ENCODE measurements around the gene ADM5.
"Not testable (repeated sequence)": the region's sequence is repeated elsewhere in the genome, so short reads cannot be mapped to it uniquely, and the experiment has no call there.

The ADM5 gene

GRCh38 chr19:49716154-49716553 is 26.8 kb downstream of the ADM5 start:
- DNase-seq (ENCODE audit: extremely low read depth, insufficient read length) = no peak
- Histone ChIP-seq H3K27me3 (replicated peaks; ENCODE audit: control insufficient read depth, insufficient read depth, low read length) (no peaks in the 10 kb centered on the region), H3K36me3 (ENCODE audit: control insufficient read depth, insufficient read depth, low read length) (no peaks in the 10 kb centered on the region), H3K4me3 (replicated peaks; ENCODE audit: low read depth, low read length) (no peak overlapping the region)
- no peak for TF ChIP-seq CTCF (IDR thresholded peaks at IDR 0.05; ENCODE audit: insufficient read depth, low read length, poor library complexity, severe bottlenecking)

GRCh38 chr19:49718511-49718910 is 29.1 kb downstream of the ADM5 start:
- H3K36me3 ChIP-seq (ENCODE audit: control insufficient read depth, insufficient read depth, low read length) = no peaks in the 10 kb centered on the region
- no peaks in the 10 kb centered on the region for H3K27me3 ChIP-seq (replicated peaks; ENCODE audit: control insufficient read depth, insufficient read depth, low read length)
- no peak overlapping the region for H3K4me3 ChIP-seq (replicated peaks; ENCODE audit: low read depth, low read length)
- no peak for DNase-seq (ENCODE audit: extremely low read depth, insufficient read length)
- TF ChIP-seq CTCF (IDR thresholded peaks at IDR 0.05; ENCODE audit: insufficient read depth, low read length, poor library complexity, severe bottlenecking) = no peak

GRCh38 chr19:49718991-49719390 is 29.6 kb downstream of the ADM5 start:
- no peak for TF ChIP-seq CTCF (IDR thresholded peaks at IDR 0.05; ENCODE audit: insufficient read depth, low read length, poor library complexity, severe bottlenecking)
- Histone ChIP-seq H3K4me3 (replicated peaks; ENCODE audit: low read depth, low read length) (no peak overlapping the region), H3K27me3 (replicated peaks; ENCODE audit: control insufficient read depth, insufficient read depth, low read length) (no peaks in the 10 kb centered on the region), H3K36me3 (ENCODE audit: control insufficient read depth, insufficient read depth, low read length) (no peaks in the 10 kb centered on the region)
- no peak for DNase-seq (ENCODE audit: extremely low read depth, insufficient read length)

GRCh38 chr19:49719420-49719819 is 30.0 kb downstream of the ADM5 start:
- not testable (repeated sequence) for H3K27me3 ChIP-seq (replicated peaks; ENCODE audit: control insufficient read depth, insufficient read depth, low read length); H3K36me3 ChIP-seq (ENCODE audit: control insufficient read depth, insufficient read depth, low read length); H3K4me3 ChIP-seq (replicated peaks; ENCODE audit: low read depth, low read length); DNase-seq (ENCODE audit: extremely low read depth, insufficient read length)

GRCh38 chr19:49727217-49728030 is 38.0 kb downstream of the ADM5 start:
- Histone ChIP-seq H3K36me3 (ENCODE audit: control insufficient read depth, insufficient read depth, low read length) (no peaks in the 10 kb centered on the region), H3K27me3 (replicated peaks; ENCODE audit: control insufficient read depth, insufficient read depth, low read length) (no peaks in the 10 kb centered on the region; the same call in 1 of the 2 replicates), H3K4me3 (replicated peaks; ENCODE audit: low read depth, low read length) (no peak overlapping the region)
- TF ChIP-seq CTCF (IDR thresholded peaks at IDR 0.05; ENCODE audit: insufficient read depth, low read length, poor library complexity, severe bottlenecking) = no peak
- no peak for DNase-seq (ENCODE audit: extremely low read depth, insufficient read length)

GRCh38 chr19:49730166-49730565 is 40.8 kb downstream of the ADM5 start:
- H3K36me3 ChIP-seq (ENCODE audit: control insufficient read depth, insufficient read depth, low read length) = no peaks in the 10 kb centered on the region
- no peaks in the 10 kb centered on the region; the same call in 1 of the 2 replicates for H3K27me3 ChIP-seq (replicated peaks; ENCODE audit: control insufficient read depth, insufficient read depth, low read length)
- no peak for TF ChIP-seq CTCF (IDR thresholded peaks at IDR 0.05; ENCODE audit: insufficient read depth, low read length, poor library complexity, severe bottlenecking)
- H3K4me3 ChIP-seq (replicated peaks; ENCODE audit: low read depth, low read length) = no peak overlapping the region
- DNase-seq (ENCODE audit: extremely low read depth, insufficient read length) = no peak
